Measurements from ENCODE around the gene BST1. TPM values are rescaled to one million over a fixed set of nuclear protein-coding genes. Genes with fewer than 3 reads are reported as not detected.

The BST1 gene
- polyA plus RNA-seq, 1 donor (not counting 4 experiments of a cell fraction or from before 2014, with no cell fraction given): 1.2 TPM

DNA sequence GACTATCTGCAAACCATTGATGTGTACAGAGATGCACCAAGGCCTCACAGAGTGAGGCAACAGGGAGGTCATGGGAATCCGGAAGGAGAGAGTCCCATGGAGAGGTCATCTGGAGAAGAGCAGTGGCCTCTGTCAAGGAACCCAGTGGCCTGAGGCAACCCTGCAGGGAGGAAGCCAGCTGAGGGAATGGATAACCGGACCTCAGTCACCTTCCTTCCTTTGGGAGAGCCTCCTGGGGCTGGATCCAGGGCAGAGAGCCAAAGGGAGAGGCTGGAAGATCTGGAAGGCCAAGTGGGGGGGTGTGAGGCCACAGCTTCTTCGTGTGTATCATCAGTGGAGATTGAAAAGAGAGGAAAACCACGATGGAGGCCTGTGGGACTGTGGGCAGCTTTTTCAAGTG is 50.9 kb downstream of the BST1 start:
- no peaks in the 10 kb centered on the region for H3K9me3 ChIP-seq (ENCODE audit: control insufficient read depth, low read depth, low read length)
- no peak overlapping the region for H2AFZ ChIP-seq (ENCODE audit: control insufficient read depth, low read length)
- H3K4me3 ChIP-seq (ENCODE audit: control insufficient read depth in 2 of 3, extremely low read depth in 1 of 3, insufficient read depth in 2 of 3, low read depth in 1 of 3, low read length in 3 of 3): no peak overlapping the region
- H3K79me2 ChIP-seq (ENCODE audit: control insufficient read depth, insufficient read depth, low read length): no peaks in the 10 kb centered on the region
- no peak overlapping the region for H3K9ac ChIP-seq (ENCODE audit: control insufficient read depth, extremely low read depth, insufficient read depth, low read length)
- FAIRE-seq (no peak), DNase-seq (ENCODE audit: low read depth, low spot score) (no peak)
- no peaks in the 10 kb centered on the region for H3K9me1 ChIP-seq (ENCODE audit: control insufficient read depth, extremely low read depth, insufficient read depth, low read length)
- dilution Hi-C loops (cut with MboI; ENCODE audit: extremely low pct_ligation_motif_present, low sequenced_read_pairs): no loop called here
- TF ChIP-seq, protein P1, sequence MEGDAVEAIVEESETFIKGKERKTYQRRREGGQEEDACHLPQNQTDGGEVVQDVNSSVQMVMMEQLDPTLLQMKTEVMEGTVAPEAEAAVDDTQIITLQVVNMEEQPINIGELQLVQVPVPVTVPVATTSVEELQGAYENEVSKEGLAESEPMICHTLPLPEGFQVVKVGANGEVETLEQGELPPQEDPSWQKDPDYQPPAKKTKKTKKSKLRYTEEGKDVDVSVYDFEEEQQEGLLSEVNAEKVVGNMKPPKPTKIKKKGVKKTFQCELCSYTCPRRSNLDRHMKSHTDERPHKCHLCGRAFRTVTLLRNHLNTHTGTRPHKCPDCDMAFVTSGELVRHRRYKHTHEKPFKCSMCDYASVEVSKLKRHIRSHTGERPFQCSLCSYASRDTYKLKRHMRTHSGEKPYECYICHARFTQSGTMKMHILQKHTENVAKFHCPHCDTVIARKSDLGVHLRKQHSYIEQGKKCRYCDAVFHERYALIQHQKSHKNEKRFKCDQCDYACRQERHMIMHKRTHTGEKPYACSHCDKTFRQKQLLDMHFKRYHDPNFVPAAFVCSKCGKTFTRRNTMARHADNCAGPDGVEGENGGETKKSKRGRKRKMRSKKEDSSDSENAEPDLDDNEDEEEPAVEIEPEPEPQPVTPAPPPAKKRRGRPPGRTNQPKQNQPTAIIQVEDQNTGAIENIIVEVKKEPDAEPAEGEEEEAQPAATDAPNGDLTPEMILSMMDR (optimal IDR thresholded peaks at IDR 0.05 in 1 of 3, IDR thresholded peaks at IDR 0.05 in 1 of 3, conservative IDR thresholded peaks at IDR 0.05 in 1 of 3; ENCODE audit: extremely low read depth in 1 of 3, insufficient read depth in 2 of 3, low read length in 3 of 3): no peak
- no peak for TF ChIP-seq EZH2 (IDR thresholded peaks at IDR 0.05; ENCODE audit: low read length)
- H3K4me1 ChIP-seq (ENCODE audit: control insufficient read depth, extremely low read depth, insufficient read depth, low read length): peaks cover 7% of the 10 kb centered on the region
- no peak overlapping the region for H3K4me2 ChIP-seq (ENCODE audit: control insufficient read depth, extremely low read depth, insufficient read depth, low read depth, low read length)
- no peaks in the 10 kb centered on the region for H3K36me3 ChIP-seq (ENCODE audit: control insufficient read depth in 2 of 2, extremely low read depth in 1 of 2, insufficient read depth in 2 of 2, low read length in 2 of 2)
- H3K27me3 ChIP-seq (ENCODE audit: control insufficient read depth, extremely low read depth, insufficient read depth, low read length): no peaks in the 10 kb centered on the region
- no peaks in the 10 kb centered on the region for H4K20me1 ChIP-seq (ENCODE audit: control insufficient read depth, extremely low read depth, insufficient read depth, low read length)
- no peak overlapping the region for H3K27ac ChIP-seq (ENCODE audit: control insufficient read depth, insufficient read depth, low read length)

DNA sequence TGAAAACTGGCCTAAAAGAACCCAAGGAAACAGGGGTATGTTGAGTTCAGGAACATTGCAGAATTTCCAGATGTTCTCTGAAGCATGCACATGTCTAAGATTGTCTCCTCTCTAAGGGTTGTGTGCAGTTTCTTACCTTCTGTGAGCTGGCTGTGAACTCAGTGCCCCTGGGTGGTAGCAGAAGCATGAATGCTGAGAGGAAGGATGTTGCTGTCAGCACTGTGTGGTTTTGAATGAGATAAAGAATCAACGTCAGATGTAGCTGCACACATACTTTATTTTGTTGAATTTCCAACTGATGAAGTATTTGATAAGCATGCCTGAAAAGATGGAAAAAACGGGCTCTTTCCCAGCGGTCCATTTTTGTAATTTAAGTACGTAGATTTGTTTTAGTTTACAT is 51.5 kb downstream of the BST1 start:
- H3K4me2 ChIP-seq (ENCODE audit: control insufficient read depth, extremely low read depth, insufficient read depth, low read depth, low read length): no peak overlapping the region
- H2AFZ ChIP-seq (ENCODE audit: control insufficient read depth, low read length): no peak overlapping the region
- DNase-seq (ENCODE audit: low read depth, low spot score) (no peak), FAIRE-seq (no peak)
- no peak overlapping the region for H3K9ac ChIP-seq (ENCODE audit: control insufficient read depth, extremely low read depth, insufficient read depth, low read length)
- no peaks in the 10 kb centered on the region for H4K20me1 ChIP-seq (ENCODE audit: control insufficient read depth, extremely low read depth, insufficient read depth, low read length)
- no peaks in the 10 kb centered on the region for H3K27me3 ChIP-seq (ENCODE audit: control insufficient read depth, extremely low read depth, insufficient read depth, low read length)
- no peaks in the 10 kb centered on the region for H3K9me3 ChIP-seq (ENCODE audit: control insufficient read depth, low read depth, low read length)
- H3K4me3 ChIP-seq (ENCODE audit: control insufficient read depth in 2 of 3, extremely low read depth in 1 of 3, insufficient read depth in 2 of 3, low read depth in 1 of 3, low read length in 3 of 3): no peak overlapping the region
- H3K27ac ChIP-seq (ENCODE audit: control insufficient read depth, insufficient read depth, low read length): no peak overlapping the region
- H3K4me1 ChIP-seq (ENCODE audit: control insufficient read depth, extremely low read depth, insufficient read depth, low read length): peaks cover 7% of the 10 kb centered on the region
- TF ChIP-seq EZH2 (IDR thresholded peaks at IDR 0.05; ENCODE audit: low read length): no peak
- TF ChIP-seq, protein P1 (optimal IDR thresholded peaks at IDR 0.05 in 1 of 3, IDR thresholded peaks at IDR 0.05 in 1 of 3, conservative IDR thresholded peaks at IDR 0.05 in 1 of 3; ENCODE audit: extremely low read depth in 1 of 3, insufficient read depth in 2 of 3, low read length in 3 of 3): no peak
- dilution Hi-C loops (cut with MboI; ENCODE audit: extremely low pct_ligation_motif_present, low sequenced_read_pairs): no loop called here
- no peaks in the 10 kb centered on the region for H3K9me1 ChIP-seq (ENCODE audit: control insufficient read depth, extremely low read depth, insufficient read depth, low read length)
- H3K79me2 ChIP-seq (ENCODE audit: control insufficient read depth, insufficient read depth, low read length): no peaks in the 10 kb centered on the region
- no peaks in the 10 kb centered on the region for H3K36me3 ChIP-seq (ENCODE audit: control insufficient read depth in 2 of 2, extremely low read depth in 1 of 2, insufficient read depth in 2 of 2, low read length in 2 of 2)
